A204.1 (cell line): ENCODE data around the gene RRP8.

Experiments
- FAIRE-seq: peaks from 2 replicates; lab custom pipeline; 2012; peaks lifted over from hg19 to GRCh38; lab: Jason Lieb, UNC

The RRP8 gene

DNA sequence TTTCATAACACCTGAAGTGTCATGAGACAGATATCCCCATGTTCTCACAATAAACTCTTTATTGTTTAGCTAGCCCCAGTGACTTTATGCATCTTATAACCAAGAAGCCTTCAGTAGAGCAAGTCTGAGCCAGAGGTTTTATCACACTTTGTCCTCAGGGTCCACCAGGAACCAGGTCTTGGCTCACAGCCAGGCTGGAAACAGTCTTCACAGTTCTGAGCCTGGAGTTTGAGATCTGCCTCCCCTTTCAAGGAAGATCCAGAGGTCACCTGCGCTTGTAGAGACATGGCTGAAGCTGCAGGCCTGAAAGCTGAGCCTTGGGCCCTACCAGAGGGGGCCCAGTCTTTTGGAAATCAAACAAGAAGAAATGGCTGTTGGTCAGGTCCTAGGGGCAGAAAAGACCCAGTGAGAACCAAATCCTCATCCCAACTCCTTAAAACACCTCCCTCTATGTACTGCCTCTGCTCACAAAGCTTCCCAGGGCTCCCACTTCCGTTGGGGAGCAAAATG, 3.5 kb downstream of the RRP8 start:
- FAIRE-seq: no peak

DNA sequence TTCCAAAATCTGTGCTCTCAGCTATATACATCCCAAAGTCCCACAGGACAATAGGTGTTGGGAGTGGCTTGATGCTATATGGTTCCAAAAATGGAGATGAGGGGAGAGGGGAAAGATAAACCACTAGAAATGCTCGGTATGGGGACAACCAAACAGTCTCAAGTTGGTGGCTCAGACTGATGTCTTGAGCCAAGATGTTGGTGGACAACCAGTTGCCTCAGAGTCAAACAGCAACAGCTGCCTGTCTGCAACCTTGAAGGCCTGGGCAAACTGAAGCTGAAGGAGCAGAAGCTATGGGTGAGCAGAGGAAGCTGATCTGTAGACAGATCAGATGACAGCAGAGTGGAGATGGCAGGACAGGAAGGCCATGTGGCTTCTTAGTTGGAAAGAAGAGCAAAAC, 4.0 kb downstream of the RRP8 start:
- no peak for FAIRE-seq

- no peak for FAIRE-seq
Measured at GRCh38 chr11:6598555-6598954, 4.9 kb downstream of the RRP8 start.

DNA sequence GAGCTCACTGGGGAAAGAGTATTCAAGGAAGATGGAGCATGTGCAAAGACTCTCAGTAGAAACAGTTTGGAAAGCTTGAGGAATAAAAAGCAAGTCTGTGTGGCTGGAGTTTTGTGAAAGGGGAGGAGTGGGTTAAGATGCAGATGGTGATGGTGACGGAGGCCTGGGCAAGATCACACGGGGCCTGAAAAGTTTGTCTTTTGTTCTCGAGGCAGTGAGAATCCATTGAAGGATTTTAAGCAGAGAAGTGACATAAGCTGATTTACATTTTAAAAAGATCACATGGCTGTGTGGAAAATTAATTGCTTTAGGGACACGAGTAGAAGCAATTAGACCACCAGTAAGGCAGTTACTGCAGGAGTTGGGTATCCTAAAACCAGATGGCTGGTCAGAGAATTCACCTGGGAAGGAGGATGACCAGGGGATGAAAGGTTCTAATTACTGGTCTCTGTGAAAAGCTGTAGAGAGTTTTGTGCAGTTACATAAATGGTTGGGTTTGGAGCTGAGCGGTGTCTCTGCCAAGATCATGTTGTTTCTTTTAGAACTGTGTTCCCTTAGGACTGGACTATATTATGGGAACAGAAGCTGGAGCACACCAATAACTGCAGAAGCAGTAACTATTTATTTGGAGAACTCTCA, 7.1 kb downstream of the RRP8 start:
- FAIRE-seq: no peak

GRCh38 chr11:6594142-6594768, 9.2 kb downstream of the RRP8 start:
- FAIRE-seq: no peak

DNA sequence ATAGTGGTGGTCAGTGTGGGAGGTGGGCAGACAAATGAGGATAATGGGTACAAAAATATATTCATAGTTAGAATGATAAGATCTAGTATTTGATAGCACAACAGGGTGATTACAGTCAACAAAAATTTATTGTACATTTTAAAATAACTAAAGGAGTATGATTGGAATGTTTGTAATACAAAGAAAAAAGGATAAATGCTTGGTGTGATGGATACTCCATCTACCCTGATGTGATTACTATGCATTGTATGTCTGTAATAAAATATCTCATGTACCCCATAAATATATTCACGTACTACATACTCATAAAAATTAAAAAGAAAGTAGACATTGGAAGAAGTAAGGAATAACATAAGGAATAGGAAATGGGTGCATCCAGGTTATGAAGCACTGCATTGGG, 15.4 kb downstream of the RRP8 start:
- no peak for FAIRE-seq

DNA sequence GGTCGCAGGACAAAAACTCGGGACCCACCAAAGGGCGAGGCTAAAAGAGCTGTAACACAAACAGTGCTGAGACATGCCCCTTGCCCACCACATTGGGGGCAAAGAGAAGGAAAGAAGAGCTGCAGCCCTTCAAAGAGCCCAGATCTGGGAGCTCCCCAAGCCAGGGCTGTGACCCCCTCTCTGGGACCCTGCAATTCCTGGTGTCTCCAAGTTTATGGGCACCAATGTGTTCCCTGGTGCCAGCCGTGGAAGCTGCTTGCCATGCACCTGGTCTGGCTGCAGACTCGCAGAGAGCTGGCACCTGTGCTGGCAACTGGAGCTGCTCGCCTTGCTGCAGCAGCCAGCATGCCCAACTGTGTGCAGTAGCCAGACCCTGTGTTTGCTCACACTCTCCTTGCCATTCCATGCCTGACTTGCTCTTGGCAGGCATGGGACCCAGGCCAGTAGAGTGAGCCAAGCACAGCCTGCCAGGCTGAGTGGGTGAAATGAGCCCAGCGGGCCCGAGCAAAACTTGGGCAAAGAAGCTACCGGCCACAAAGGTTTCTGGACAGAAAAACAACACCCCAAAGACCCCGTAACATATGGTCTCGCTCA, 16.0 kb downstream of the RRP8 start:
- no peak for FAIRE-seq

GRCh38 chr11:6586434-6587359, 16.7 kb downstream of the RRP8 start:
- FAIRE-seq: no peak

DNA sequence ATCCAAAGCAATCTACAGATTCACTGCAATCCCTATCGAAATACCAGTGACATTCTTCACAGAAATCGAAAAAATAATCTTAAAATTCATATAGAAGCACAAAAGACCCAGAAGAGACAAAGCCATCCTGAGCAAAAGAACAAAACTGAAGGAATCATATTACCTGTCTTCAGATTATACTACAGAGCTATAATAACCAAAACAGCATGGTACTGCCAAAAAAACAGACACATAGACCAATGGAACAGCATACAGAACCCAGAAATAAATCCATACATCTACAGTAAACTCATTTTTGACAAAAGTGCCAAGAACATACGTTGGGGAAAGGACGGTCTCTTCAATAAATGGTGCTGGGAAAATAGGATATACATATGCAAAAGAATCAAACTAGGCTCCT, 18.9 kb downstream of the RRP8 start:
- no peak for FAIRE-seq

DNA sequence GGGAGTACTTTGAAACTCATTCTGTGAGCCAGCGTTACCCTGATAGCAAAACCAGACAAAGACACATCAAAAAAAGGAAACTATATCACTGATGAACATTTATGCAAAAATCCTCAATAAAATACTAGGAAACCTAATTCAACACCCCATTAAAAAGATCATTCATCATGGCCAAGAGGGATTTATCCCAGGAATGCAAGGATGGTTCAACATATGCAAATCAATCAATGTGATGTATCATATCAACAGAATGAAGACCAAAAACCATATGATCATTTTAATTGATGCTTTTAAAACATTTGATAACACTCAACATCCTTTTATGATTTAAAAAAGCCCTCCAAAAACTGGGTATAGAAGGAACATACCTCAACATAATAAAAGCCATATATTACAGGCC, 19.8 kb downstream of the RRP8 start:
- no peak for FAIRE-seq

DNA sequence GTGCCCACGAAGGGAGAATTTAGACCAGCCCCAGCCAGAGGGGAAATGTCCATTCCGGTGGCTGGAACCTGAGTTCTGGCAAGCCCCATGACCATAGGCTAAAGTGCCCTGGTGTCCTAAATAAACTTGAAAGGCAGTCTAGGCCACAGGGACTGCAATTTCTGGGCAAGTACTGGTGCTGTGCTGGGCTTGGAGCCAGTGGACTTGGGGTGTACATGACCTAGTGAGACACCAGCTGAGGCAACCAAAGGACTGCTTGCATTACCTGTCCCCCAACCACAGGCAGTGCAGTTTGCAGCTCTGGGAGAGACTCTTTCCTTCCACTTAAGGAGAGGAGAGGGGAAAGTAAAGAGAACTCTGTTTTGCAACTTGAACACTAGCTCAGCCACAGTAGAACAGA, 23.7 kb downstream of the RRP8 start:
- no peak for FAIRE-seq

DNA sequence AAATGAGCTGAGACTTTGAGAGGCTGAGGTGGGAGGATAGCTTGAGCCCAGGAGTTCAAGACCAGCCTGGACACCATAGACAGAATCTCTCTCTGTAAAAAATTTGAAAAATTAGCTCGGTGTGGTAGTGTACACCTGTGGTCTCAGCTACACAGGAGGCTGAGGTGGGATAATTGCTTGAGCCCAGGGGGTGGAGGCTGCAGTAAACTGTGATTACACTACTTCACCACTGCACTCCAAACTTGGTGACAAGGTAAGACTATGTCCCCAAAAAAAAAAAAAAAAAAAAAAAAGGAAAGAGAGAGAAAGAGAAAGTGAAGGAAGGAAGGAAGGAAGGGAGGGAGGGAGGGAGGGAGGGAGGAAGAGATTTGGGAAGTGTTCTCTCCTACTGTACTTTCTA, 25.3 kb downstream of the RRP8 start:
- FAIRE-seq: no peak

- FAIRE-seq: no peak
Measured at GRCh38 chr11:6576471-6577373, 26.7 kb downstream of the RRP8 start.

DNA sequence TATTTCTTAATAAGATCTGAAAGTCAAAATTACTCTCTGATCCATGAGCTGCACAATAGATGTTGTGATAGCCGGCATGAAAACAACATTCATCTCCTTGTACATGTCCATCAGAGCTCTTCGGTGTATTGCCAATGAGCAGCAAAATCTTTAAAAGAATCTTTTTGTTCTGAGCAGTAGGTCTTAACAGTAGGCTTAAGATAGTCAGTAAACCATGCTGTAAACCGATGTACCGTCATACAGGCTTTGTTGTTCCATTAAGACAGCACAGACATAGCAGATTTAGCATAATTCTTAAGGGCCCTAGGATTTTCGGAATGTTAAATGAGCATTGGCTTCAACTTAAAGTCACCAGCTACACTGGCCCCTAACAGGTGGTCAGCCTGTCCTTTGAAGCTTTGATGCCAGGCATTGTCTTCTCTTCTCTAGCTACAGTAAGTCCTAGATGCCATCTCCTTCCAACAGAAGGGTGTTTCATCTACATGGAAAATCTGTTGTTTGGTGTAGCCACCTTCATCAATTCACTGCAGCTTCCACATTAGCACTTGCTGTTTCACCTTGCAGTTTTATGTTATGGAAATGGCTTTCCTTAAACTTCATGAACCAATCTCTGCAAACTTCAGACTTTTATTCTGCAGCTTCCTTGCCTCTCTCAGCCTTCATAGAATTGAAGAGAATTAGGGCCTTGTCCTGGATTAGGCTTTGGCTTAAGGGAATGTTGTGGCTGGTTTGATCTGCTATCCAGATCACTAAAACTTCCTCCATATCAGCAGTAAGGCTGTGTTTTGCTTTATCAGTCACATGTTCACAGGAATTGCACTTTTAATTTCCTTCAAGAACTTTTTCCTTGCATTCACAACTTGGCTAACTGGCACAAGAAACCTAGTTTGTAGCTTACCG, 28.4 kb downstream of the RRP8 start:
- FAIRE-seq: no peak

DNA sequence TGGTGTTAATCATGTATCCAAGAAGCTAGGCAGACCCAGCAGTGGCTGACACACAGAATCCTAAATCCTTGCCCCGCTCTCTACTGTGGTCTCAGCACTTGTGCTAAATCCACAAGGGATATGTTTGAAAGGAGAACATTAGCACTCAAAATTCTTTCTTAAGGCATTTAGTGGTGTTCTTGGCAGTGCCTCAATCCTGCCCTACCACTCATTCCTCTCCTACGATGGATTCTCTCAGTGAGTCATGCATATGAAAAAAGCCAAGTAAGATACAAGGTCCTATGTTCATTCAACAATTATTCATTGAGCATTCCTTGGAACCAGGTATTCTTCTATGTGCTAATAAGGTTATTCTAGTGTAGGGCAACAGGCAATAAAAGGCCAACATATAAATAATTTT, 31.2 kb downstream of the RRP8 start:
- no peak for FAIRE-seq

DNA sequence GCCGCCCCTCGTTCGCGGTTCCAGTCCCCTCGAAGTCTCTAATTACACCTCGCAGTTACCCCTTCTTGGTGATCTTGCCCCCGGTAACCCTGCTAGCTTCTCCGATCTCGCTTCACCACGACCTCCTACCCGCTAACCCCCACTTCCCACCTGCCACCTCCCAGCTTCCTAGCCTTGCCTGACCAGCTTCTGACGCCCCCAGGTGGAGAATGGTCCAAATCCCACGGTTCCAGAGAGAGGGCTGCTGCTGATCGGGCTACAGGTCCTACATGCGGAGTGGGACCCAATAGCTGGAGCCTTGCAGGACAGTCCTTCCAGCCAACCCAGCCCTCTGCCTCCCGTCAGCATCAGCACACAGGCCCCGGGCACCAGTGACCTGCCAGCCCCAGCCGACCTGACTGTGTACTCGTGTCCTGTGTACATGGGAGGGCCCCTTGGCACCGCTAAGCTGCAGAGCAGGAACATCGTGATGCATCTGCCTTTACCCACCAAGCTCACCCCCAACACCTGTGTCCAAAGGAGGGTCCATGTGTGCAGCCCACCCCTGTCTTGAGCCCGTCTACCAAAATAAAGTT, 31.9 kb downstream of the RRP8 start:
- FAIRE-seq: no peak

DNA sequence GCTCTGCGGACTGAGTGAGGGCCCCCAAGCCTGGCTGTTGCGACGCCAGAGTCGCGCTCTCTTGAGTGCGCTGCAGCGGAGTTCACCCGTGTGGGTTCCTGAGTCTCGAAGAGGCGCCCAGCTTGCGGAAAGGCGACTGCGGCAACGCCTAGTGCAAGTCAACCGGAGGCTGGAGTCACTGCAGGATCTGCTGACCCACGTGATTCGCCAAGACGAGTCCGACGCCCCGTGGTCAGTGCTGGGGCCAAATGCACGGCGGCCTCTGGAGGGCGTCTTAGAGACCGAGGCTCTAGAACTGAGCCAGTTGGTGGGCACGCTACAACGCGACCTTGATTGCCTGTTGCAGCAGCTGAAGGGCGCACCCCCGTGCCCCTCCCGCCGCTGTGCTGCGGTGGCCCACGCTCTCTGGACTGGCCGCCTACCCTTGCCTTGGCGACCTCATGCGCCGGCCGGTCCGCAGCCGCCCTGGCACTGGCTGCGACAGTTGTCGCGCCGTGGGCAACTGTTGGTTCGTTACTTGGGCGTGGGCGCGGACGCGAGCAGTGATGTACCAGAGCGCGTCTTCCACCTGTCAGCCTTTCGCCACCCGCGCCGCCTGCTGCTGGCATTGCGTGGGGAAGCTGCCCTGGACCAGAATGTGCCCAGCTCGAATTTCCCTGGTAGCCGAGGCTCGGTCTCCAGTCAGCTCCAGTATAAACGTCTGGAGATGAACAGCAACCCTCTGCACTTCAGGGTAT, 32.6 kb downstream of the RRP8 start:
- no peak for FAIRE-seq

GRCh38 chr11:6569706-6570105, 33.7 kb downstream of the RRP8 start:
- FAIRE-seq: no peak

GRCh38 chr11:6568191-6568918, 35.1 kb downstream of the RRP8 start:
- FAIRE-seq: no peak
